Measurements from ENCODE around the gene GPM6B.

GRCh38 chrX:13829983-13830382, 13.1 kb upstream of the GPM6B start:
- no peak for TF ChIP-seq CTCF (IDR thresholded peaks at IDR 0.05; ENCODE audit: extremely low read depth in 1 of 2, insufficient read depth in 1 of 2, low read depth in 1 of 2, low read length in 2 of 2)
- TF ChIP-seq POLR2A (IDR thresholded peaks at IDR 0.05; ENCODE audit: low read depth, low read length), result no peak
- no peak for TF ChIP-seq EZH2 (IDR thresholded peaks at IDR 0.05; ENCODE audit: borderline replicate concordance, low read depth, low read length, severe bottlenecking)
- no peak for TF ChIP-seq MAX (IDR thresholded peaks at IDR 0.05; ENCODE audit: insufficient read depth, insufficient read length)
- TF ChIP-seq POLR2AphosphoS5 (IDR thresholded peaks at IDR 0.05; ENCODE audit: insufficient read depth, low read depth, low read length), result no peak
- no peak for TF ChIP-seq JUN (IDR thresholded peaks at IDR 0.05; ENCODE audit: borderline replicate concordance, insufficient read depth, insufficient read length, low read depth)
- no peak for TF ChIP-seq FOS (IDR thresholded peaks at IDR 0.05; ENCODE audit: borderline replicate concordance, insufficient read depth, low read length)
- TF ChIP-seq GATA2 (IDR thresholded peaks at IDR 0.05; ENCODE audit: insufficient read depth, insufficient read length, low read depth, low read length), result no peak
